GM23338 (cell line): ENCODE data around the gene GK. TPM values are rescaled to one million over a fixed set of nuclear protein-coding genes. Genes with fewer than 3 reads are reported as not detected.
"Not testable (repeated sequence)": the region's sequence is repeated elsewhere in the genome, so short reads cannot be mapped to it uniquely, and the experiment has no call there.

Source experiments
- ATAC-seq: fragments of 200-7000 bp; cut with Tn5 transposase; 3 replicates; pipeline ENCODE4 v1.9.1; 2020
- DNase-seq: peaks from one replicate; pipeline ENCODE4 v3.0.0-alpha.2; 2015; ENCODE audit warnings: low spot score
- H2AFZ ChIP-seq: fragments of 200-600 bp; sonication (generic); 2 replicates; pipeline ENCODE4 v1.8.0; 2016; ENCODE audit warnings: antibody characterized with exemption, mild to moderate bottlenecking, moderate library complexity
- H3F3A ChIP-seq: fragments of 200-600 bp; sonication (generic); replicated peaks from 2 replicates; pipeline ENCODE4 v1.8.0; 2017; ENCODE audit warnings: antibody characterized with exemption, mixed run types, low read depth
- H3K27ac ChIP-seq: fragments of 200-600 bp; sonication (generic); 2 replicates; pipeline ENCODE4 v1.6.1; 2016; ENCODE audit warnings: low read depth
- H3K27me3 ChIP-seq: fragments of 200-600 bp; sonication (generic); 2 replicates; pipeline ENCODE4 v1.8.0; 2016; ENCODE audit warnings: mild to moderate bottlenecking, mixed run types, moderate library complexity; ENCODE audit not compliant: insufficient read depth
- H3K36me3 ChIP-seq: fragments of 200-600 bp; sonication (generic); 2 replicates; pipeline ENCODE4 v1.8.0; 2016; ENCODE audit warnings: mild to moderate bottlenecking; ENCODE audit not compliant: insufficient read depth
- H3K4me1 ChIP-seq: fragments of 200-600 bp; sonication (generic); 2 replicates; pipeline ENCODE4 v1.8.0; 2016; ENCODE audit warnings: mild to moderate bottlenecking, moderate library complexity; ENCODE audit not compliant: insufficient read depth
- H3K4me2 ChIP-seq: fragments of 200-600 bp; sonication (generic); 2 replicates; pipeline ENCODE4 v1.7.1; 2017; ENCODE audit warnings: mixed run types
- H3K4me3 ChIP-seq: fragments of 200-600 bp; sonication (generic); 2 replicates; pipeline ENCODE4 v1.6.1; 2016; ENCODE audit warnings: mixed run types
- H3K79me2 ChIP-seq: fragments of 200-600 bp; sonication (generic); replicated peaks from 2 replicates; pipeline ENCODE4 v1.8.0; 2017; ENCODE audit warnings: mild to moderate bottlenecking; ENCODE audit not compliant: insufficient read depth
- H3K9me2 ChIP-seq: fragments of 200-600 bp; sonication (generic); 2 replicates; pipeline ENCODE4 v1.8.0; 2017; ENCODE audit not compliant: insufficient read depth
- H4K20me1 ChIP-seq: fragments of 200-600 bp; sonication (generic); replicated peaks from 2 replicates; pipeline ENCODE4 v1.8.0; 2017; ENCODE audit warnings: mild to moderate bottlenecking; ENCODE audit not compliant: insufficient read depth
- H3K27ac Mint-ChIP-seq: 2 replicates; pipeline ENCODE4 v1.8.0; 2020; ENCODE audit warnings: inconsistent platforms, mild to moderate bottlenecking, moderate library complexity, mixed read lengths
- H3K27me3 Mint-ChIP-seq: 3 replicates; pipeline ENCODE4 v1.8.0; 2022; ENCODE audit warnings: low read depth, mild to moderate bottlenecking, moderate library complexity, mixed read lengths, inconsistent platforms; ENCODE audit not compliant: insufficient read depth, poor library complexity
- H3K36me3 Mint-ChIP-seq: 3 replicates; pipeline ENCODE4 v1.8.0; 2021; ENCODE audit warnings: low read depth, mild to moderate bottlenecking, inconsistent platforms, moderate library complexity, mixed read lengths
- H3K4me1 Mint-ChIP-seq: 3 replicates; pipeline ENCODE4 v1.8.0; 2020; ENCODE audit warnings: mild to moderate bottlenecking, inconsistent platforms, mixed read lengths
- H3K4me3 Mint-ChIP-seq: 3 replicates; pipeline ENCODE4 v1.8.0; 2021; ENCODE audit warnings: moderate library complexity, mild to moderate bottlenecking, inconsistent platforms, mixed read lengths
- H3K9me3 Mint-ChIP-seq: 3 replicates; pipeline ENCODE4 v1.8.0; 2020; ENCODE audit warnings: moderate library complexity, mild to moderate bottlenecking, inconsistent platforms, mixed read lengths
- CTCF ChIP-seq, 2 experiments: fragments of 200-600 bp in 1 of 2; sonication (generic) in 1 of 2; conservative IDR thresholded peaks; 2 replicates each; pipeline versions ENCODE4 v1.5.1 to v1.6.1; 2016 to 2017; ENCODE audit warnings: antibody characterized with exemption in 2 of 2, low read depth in 2 of 2, mild to moderate bottlenecking in 2 of 2, moderate library complexity in 1 of 2
- ZNF462 ChIP-seq: fragments of 250-450 bp; sonication (Bioruptor Pico); IDR thresholded peaks from 2 replicates; pipeline ENCODE4 v1.5.0; 2020; ENCODE audit warnings: mild to moderate bottlenecking, moderate library complexity
- polyA plus RNA-seq: library from polyadenylated mRNA; unstranded; fragments of >200 nt; fragmentation: Nextera tagmentation; extraction: Ambion mirVana; gene quantifications from 2 replicates; pipeline ENCODE4 v1.2.1, GENCODE V29; 2016
- total RNA-seq: library from RNA; depleted of rRNA; stranded (reverse); fragments of >200 nt; shearing (Covaris generic); gene quantifications from 2 replicates; pipeline ENCODE4 v1.2.3, GENCODE V29; 2014

Gene GK
- total and polyA plus RNA-seq, 2 experiments from 2014 or later, result 8.4 to 10.8 TPM

GRCh38 chrX:30634070-30634469, 19.2 kb upstream of the GK start:
- not testable (repeated sequence) for H2AFZ ChIP-seq, DNase-seq, H3F3A ChIP-seq, H3K27ac ChIP-seq, H3K27ac Mint-ChIP-seq, H3K36me3 ChIP-seq, H3K27me3 ChIP-seq, H3K4me2 ChIP-seq, H3K4me3 ChIP-seq, H3K4me1 Mint-ChIP-seq, H3K4me1 ChIP-seq, H3K4me3 Mint-ChIP-seq, H4K20me1 ChIP-seq, H3K9me3 Mint-ChIP-seq, H3K27me3 Mint-ChIP-seq, ATAC-seq, H3K79me2 ChIP-seq, H3K9me2 ChIP-seq, H3K36me3 Mint-ChIP-seq

DNA sequence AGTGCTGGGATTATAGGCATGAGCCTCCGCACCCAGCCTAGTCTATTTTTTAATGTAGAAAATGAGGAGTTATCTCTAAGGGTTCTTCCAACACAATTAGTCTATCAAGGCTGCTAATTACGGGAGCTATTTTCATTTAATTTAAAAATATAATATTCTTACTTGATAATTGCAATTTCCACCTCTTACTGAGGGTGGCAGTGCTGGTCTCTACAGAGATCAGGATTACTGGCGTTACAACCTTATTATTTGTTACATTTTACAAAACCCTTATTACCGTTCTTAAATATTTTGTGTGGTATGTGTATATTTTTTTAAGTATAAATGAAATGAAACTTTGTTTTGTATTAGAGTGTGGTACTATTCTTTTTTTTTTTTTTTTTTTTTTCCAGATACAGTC, 17.6 kb upstream of the GK start:
- no peaks in the 10 kb centered on the region for H3K4me1 ChIP-seq
- Mint-ChIP-seq H3K27me3 (no peaks in the 10 kb centered on the region), H3K4me1 (no peaks in the 10 kb centered on the region), H3K36me3 (no peaks in the 10 kb centered on the region), H3K9me3 (peaks cover 6% of the 10 kb centered on the region; the same call in 2 of the 3 replicates), H3K4me3 (no peak overlapping the region), H3K27ac (no peak overlapping the region)
- DNase-seq (peak; percentile 18), ATAC-seq (no peak)
- H3K36me3 ChIP-seq, result no peaks in the 10 kb centered on the region
- no peak overlapping the region for H3K27ac ChIP-seq
- TF ChIP-seq ZNF462 (no peak), CTCF (conservative IDR thresholded peaks at IDR 0.05; ENCODE audit: low read depth in 2 of 2) (peak; percentile 43 to 53; a peak in 3 of 4 replicates)
- no peaks in the 10 kb centered on the region for H3K27me3 ChIP-seq
- H2AFZ ChIP-seq, result no peak overlapping the region
- H4K20me1 ChIP-seq, result no peaks in the 10 kb centered on the region
- no peaks in the 10 kb centered on the region for H3F3A ChIP-seq
- H3K9me2 ChIP-seq, result no peaks in the 10 kb centered on the region
- no peaks in the 10 kb centered on the region for H3K79me2 ChIP-seq
- H3K4me3 ChIP-seq, result no peak overlapping the region
- no peak overlapping the region for H3K4me2 ChIP-seq
